ENCODE results near the gene PTPRCAP.

DNA sequence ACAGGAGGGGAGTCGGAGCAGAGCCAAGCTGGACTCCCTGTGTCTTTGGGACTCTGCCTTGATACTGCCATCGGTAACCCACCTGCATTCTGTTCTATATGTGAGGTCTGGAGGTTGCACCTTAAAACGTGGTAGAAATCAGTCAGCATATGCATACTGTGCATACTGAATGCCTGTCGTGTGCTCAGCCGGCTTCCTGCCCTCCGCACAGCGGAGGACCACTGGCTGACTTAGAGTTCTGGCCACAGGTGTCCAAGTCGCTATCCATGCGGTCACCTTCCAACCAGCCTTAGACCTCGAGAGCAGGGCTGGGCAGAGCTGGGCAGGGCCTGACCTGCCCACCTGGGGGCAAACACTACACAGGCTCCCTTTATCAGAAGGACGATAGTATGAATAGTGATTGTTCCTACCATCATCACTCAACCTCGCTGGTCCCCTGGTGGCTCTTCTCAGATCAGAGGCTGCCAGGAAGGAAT lies 29.8 kb downstream of the PTPRCAP start:
- TF ChIP-seq CTCF (IDR thresholded peaks at IDR 0.05; ENCODE audit: poor library complexity, severe bottlenecking) (no peak), TAF1 (IDR thresholded peaks at IDR 0.05; ENCODE audit: low read depth) (no peak), RAD21 (conservative IDR thresholded peaks at IDR 0.05) (no peak), SMC3 (conservative IDR thresholded peaks at IDR 0.05; ENCODE audit: poor library complexity) (no peak)

Data from neural cell (in vitro differentiated cells).